HG03442 (cell line): ENCODE results near the gene ZSCAN29.
A peak's percentile ranks its signal among the peaks of the same experiment; 100 is the strongest.

Source experiments
- ATAC-seq: cut with Tn5 transposase; IDR thresholded peaks from one replicate; pipeline ENCODE4 v1.9.1; 2021; ENCODE audit warnings: mild to moderate bottlenecking, moderate library complexity; ENCODE audit not compliant: unreplicated experiment

The ZSCAN29 gene

GRCh38 chr15:43352693-43353382 lies 18.0 kb downstream of the ZSCAN29 start:
- no peak for ATAC-seq

DNA sequence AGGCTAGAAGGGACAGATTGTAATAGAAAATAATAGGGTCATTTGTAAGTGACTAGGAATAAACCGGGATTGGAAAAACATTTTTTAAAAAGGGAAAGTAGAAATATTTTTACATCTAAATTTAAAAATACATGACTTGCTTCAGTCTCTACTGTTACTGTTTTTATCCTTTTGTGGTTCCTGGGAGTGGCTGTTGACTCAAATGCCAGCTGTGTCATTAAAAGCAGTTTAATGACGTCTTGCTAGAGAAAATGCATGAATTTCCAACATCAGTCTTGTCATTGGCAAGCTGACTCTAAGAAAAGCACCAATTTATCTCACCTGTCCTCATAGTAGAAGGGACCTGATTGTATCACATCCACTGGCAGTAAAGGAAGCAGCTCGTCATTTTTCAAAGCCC lies 23.7 kb downstream of the ZSCAN29 start:
- no peak for ATAC-seq

DNA sequence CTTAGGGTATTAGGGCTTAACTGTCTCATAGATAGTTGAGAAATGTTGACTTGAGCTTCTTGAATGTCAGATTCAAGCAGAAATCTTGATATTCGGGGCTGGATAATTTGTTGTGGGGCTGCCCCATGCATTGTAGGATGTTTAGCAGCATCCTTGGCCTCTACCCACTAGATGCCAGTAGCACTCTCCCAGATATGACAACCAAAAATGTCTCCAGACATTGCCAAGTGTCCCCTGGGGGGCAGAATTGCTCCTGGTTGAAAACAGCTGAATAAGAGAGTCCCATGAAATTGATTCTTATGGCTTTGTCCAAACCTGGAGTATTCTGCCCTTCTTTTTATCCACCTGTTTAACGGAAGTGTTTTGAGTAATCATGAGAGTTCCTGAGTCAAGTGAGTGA lies 24.5 kb downstream of the ZSCAN29 start:
- no peak for ATAC-seq

- ATAC-seq = peak; percentile 16
These were observed 40.1 kb downstream of the ZSCAN29 start for GRCh38 chr15:43330780-43331087.

DNA sequence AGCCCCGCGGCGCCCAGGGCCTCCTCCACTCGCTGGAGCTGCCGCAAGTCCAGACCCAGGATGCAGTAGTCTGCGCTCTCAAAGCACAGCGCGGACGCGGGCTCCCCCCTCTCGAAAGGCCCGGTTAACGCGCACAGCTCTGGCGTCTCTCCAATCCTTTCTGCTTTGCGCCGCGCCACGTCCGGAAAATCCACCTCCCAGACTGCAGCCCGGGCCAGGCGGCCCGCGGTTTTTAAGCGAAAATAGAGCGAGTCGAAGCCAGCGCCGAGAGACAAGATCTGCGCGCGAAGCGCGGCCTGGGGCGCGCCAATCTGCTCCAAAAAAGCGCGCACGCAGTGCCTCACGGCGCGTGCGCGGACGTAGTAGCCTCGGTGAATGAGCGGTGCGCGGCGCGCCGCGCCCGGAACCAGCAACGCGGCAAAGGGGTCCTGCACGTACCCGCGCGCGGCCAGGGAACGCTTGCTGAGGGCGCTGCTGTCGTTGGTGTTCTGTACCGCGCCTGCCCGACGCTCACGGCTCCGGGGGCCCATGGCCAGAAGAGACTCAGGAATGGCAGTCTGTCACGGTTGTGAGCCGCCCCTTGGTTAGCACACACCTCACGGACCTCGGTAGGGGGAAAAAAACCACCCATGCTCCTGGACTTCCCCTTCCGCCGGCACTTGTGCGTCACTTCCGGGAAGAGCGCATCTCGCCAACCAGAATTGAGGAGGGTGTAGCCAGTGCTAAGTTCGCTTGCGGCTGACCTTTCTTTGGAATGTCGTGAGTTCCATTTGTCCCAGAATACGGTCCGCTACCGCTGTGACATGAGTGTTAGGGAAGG lies 40.7 kb downstream of the ZSCAN29 start, which contains the start of gene LCMT2:
Gene LCMT2 (minus strand): TSS at position 614 of the 820 bp plus-strand sequence. CDS start 84 bp downstream, at position 530.
- ATAC-seq = peak; percentile 79

DNA sequence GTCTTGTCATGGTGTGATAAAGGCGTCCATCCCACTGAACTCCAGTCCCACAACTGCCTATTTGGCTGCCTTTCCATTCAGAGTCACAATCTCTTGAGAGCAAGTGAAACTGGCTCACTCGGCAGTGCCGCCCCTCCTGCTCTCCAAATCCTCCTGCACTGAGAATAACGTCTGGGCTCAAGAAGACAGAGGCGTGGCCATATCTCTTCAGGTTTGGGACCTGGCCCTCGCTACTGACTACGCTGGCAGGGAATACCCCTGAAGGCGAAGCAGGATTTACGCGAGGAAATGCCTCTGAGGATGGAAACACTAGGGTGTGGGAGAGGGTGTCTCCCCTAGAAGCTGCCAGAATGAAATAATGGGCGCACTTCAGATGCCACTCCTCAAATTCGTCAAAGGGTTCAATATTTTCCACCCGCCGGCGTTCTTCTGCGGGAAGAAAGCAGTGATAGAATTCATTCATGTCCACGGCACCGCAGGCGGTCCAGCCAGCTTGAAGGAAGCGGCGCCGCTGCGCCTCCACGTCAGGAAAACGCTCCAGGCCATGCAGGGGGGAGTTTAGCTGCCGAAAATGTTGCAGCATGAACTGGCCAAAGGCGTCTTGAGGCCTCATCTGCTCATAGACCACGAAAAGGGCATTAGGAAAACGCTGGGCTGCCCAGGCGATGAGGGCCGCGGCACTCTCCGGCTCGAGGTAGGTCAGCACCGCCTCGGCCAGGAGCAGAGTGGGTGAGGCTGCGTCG lies 41.5 kb downstream of the ZSCAN29 start:
- peak; percentile 28 for ATAC-seq

- no peak for ATAC-seq
These were observed 45.7 kb downstream of the ZSCAN29 start for GRCh38 chr15:43325039-43325684.

DNA sequence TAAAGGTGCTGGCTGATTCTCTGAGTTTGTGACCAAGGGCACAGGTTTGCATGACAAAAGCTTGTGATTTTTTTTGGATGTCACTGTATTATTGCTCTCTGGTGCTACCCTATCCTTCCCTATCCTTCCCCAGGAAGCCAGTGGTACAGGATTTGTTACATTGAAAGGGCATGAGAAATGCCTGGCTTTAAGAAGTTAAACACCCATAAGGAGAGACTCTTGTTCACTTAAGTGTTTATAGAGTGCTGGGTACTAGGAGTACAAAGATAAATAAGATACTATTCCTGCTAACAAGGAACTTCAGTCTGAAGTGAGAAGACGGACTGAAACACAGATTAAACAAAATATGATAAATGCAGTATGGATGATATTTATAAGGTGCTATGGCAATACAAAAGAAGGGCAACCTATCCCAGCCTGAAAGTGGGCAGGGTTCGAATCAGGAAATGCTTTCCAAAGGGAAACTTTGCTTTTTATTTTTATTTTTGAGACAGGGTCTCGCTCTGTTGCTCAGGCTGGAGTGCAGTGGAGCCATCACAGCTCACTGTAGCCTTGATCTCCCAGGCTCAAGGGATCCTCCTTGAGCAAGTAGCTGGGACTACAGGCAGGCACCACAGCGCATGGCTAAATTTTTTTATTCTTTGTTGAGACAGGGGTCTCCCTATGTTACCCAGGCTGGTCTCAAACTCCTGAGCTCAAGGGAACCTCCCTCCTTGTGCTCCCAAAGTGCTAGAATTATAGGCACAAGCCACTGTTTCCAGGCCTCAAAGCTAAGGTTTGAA lies 51.7 kb downstream of the ZSCAN29 start:
- no peak for ATAC-seq

DNA sequence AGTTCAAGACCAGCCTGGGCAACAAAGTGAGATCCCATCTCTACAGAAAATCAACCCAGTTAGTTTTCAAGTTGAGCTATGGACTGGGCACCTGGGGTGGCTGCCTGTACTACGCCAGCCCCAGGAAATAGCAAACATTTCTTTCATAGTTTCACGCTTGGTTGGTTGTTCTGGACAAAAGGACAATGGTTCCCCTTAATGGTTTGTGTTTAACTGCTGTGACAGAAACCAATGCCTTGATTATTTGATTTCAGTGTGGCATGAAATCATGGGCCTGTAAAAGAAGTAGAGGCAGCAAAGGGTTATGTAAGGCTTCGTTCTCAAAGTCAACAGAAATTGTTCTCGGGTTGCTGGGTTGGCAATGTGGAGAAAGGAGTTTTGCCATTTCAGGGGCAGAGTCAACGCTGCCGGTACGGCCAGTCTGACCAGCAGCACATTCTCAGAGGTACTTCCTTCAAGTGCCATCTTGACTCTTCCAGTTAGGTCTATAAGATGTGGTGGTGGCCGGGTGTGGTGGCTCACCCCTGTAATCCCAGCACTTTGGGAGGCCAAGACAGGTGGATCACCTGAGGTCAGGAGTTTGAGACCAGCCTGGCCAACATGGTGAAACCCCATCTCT lies 53.2 kb downstream of the ZSCAN29 start:
- ATAC-seq = no peak

GRCh38 chr15:43316971-43317346 lies 53.9 kb downstream of the ZSCAN29 start:
- no peak for ATAC-seq

- no peak for ATAC-seq
These were observed 54.5 kb downstream of the ZSCAN29 start for GRCh38 chr15:43316016-43316970.

GRCh38 chr15:43314171-43314570 lies 56.7 kb downstream of the ZSCAN29 start:
- ATAC-seq = no peak

DNA sequence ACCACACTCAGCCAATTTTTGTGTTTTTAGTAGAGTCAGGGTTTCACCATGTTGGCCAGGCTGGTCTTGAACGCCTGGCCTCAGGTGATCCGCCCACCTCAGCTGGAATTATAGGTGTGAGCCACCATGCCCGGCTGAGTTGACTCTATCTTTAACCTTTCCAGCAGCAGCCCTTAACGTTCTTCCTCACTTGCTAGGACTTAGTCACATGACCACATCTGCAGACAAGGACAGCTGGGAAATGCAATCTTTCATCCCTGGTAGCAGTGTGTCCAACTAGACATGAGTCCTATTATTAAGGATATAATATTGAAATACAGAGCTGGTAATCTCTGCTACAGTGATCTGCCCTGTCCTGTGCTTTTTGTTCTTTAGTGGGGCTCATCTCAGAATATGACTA lies 58.5 kb downstream of the ZSCAN29 start:
- ATAC-seq = no peak
